WI38 (cell line): ENCODE data around the gene MEGF11.

Experiments used
- H3K4me3 ChIP-seq: 2 replicates; pipeline ENCODE4 v1.5.1; 2011; ENCODE audit warnings: low read depth, mild to moderate bottlenecking, control low read depth, low read length
- TF ChIP-seq, protein P1 (sequence below): IDR thresholded peaks from 2 replicates; pipeline ENCODE4 v1.5.1; 2012; ENCODE audit warnings: low read depth, mild to moderate bottlenecking, control low read depth, low read length

Gene MEGF11

GRCh38 chr15:66077320-66077663 lies 176.3 kb downstream of the MEGF11 start:
- TF ChIP-seq, protein P1, sequence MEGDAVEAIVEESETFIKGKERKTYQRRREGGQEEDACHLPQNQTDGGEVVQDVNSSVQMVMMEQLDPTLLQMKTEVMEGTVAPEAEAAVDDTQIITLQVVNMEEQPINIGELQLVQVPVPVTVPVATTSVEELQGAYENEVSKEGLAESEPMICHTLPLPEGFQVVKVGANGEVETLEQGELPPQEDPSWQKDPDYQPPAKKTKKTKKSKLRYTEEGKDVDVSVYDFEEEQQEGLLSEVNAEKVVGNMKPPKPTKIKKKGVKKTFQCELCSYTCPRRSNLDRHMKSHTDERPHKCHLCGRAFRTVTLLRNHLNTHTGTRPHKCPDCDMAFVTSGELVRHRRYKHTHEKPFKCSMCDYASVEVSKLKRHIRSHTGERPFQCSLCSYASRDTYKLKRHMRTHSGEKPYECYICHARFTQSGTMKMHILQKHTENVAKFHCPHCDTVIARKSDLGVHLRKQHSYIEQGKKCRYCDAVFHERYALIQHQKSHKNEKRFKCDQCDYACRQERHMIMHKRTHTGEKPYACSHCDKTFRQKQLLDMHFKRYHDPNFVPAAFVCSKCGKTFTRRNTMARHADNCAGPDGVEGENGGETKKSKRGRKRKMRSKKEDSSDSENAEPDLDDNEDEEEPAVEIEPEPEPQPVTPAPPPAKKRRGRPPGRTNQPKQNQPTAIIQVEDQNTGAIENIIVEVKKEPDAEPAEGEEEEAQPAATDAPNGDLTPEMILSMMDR = no peak
- H3K4me3 ChIP-seq = no peak overlapping the region

DNA sequence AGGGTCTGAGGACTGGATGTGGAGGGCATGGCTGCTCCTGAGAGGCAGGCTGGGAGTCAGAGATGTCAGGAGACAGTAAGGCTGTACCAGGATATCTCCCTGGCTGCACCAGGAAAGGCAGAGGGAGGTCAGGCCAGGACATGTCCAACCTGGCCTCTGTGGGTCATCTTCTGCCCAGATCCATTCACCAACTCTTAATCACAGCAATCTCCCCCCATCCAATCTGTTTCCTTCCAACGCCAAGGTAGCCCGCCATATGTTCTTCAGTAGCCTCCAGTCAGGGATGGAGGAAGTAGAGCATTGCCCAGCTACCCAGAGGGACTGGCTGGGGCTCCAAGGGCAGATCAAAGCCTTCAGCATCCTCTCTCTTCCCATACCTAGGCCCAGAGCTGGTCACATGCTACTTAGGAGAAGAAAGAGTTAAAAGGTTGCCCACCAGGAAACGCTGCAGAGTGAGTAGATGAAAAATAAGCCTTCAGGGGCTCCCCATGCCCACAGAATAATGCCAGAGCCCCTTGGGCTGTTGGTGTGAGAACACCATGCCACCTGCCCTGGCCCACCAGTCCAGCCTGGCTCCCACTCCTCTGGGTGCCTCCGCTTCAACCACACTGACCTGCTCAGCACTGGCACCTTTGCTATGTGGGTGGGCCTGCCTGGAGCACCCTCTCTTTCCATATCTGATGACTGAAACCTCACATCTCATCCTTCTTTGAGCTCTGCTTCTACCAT lies 176.8 kb downstream of the MEGF11 start:
- TF ChIP-seq, protein P1 = no peak
- no peak overlapping the region for H3K4me3 ChIP-seq

GRCh38 chr15:66075947-66076346 lies 177.6 kb downstream of the MEGF11 start:
- TF ChIP-seq, protein P1 = no peak

DNA sequence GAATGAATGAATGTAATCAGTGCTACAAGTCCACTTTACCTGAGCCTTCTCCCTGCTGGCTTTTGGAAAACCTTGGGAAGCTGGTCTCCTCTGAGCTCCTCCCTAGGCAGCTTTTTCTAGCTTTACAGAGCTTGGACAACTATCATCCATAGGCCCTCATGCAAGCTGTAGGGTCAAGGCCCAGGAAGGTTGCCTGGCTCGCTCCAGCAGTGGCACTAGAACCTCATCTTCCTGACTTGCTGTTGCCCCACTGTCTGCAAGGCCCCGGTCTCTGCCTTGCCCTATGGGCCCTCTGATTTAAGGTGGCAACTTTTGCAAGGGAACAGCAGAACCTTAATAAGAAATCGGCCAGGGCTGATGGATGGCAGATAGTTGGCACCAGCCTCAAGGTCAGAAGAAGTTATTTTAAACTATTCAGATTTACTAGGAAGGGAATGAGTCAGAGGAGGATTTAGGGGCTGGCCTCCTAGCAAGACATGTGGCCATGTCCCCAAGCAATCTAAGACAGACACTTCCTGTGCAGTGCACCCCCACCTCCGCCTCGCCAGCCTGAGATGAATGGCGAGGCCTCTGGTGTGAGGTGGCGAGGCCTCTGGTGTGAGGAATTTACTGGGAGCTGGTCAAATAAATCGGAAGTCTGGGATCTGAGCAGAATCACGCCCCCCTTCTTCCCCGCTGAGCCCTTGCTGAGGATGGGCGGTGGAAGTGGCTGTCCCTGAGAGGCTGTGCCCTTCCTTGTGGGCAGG lies 180.8 kb downstream of the MEGF11 start:
- TF ChIP-seq, protein P1 = no peak

More at GRCh38 chr15:66075947-66076346, 177.6 kb downstream of the MEGF11 start:
- no peak overlapping the region for H3K4me3 ChIP-seq

GRCh38 chr15:66071921-66072295 lies 181.6 kb downstream of the MEGF11 start:
- H3K4me3 ChIP-seq = no peak overlapping the region
- TF ChIP-seq, protein P1 = no peak

More for the DNA sequence above, 180.8 kb downstream of the MEGF11 start:
- no peak overlapping the region for H3K4me3 ChIP-seq

DNA sequence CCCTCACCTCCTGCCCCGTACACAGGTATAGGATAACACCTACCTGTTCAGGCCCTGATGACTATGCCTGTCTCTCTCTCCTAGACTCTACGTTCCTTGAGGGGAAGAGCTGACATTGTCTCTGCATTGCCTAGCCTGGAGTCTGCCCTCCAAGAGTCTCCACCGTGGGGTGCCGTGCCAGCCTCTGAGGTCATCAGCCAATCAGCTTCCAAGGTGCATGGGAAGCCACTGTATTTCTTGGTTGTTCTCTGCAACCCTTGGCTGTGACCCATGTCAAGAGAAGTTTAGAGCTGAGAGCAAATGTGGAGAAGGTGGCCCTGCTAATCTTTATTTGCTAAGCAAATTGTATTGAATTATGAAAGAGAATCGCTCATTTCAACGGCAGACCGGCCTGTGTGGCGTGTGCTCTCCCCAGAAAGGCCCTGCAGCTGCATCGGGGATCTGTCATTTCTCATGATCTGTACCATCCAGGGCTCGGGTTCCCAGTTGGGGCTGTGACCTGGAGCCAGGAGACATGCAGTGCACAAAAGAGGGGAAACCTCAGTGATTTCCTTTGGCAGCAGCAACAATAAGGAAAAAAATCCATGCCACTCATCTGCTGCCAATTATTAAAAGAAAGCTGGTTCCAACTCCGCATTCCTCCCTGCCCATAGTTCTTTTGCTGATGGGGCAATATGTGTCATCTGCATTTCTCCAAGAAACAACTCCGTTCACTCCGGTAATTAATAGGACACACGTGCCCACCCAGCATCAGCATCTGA lies 182.2 kb downstream of the MEGF11 start:
- TF ChIP-seq, protein P1 = no peak
- H3K4me3 ChIP-seq = no peak overlapping the region
